PC-3 (cell line): Measurements from ENCODE around the gene MAPKAP1. TPM values are rescaled to one million over a fixed set of nuclear protein-coding genes. Genes with fewer than 3 reads are reported as not detected.

Source experiments
- ATAC-seq: fragments of 200-7000 bp; cut with Tn5 transposase; 2 replicates; pipeline ENCODE4 v1.9.1; 2020; ENCODE audit warnings: mild to moderate bottlenecking, moderate library complexity
- BruUV-seq: library from RNA; stranded (reverse); fragments of 400-500 nt; replicated peaks from 2 replicates; lab custom pipeline; 2021; lab: Mats Ljungman, UMichigan
- CTCF ChIA-PET: fragments of 300-600 bp; sonication (Branson Sonifier 250); formaldehyde crosslinking; loops from one replicate; lab custom pipeline; 2022; ENCODE audit warnings: antibody characterized with exemption; lab: Charles Lee
- POLR2A ChIA-PET: fragments of 300-600 bp; sonication (Branson Sonifier 250); formaldehyde crosslinking; loops from one replicate; lab custom pipeline; 2022; ENCODE audit warnings: antibody characterized with exemption; ENCODE audit not compliant: unreplicated experiment; lab: Charles Lee
- DNase-seq: peaks from one replicate; pipeline ENCODE4 v3.0.0-alpha.2; 2015
- H2AFZ ChIP-seq: fragments of 300-600 bp; sonication (generic); 2 replicates; pipeline ENCODE4 v1.6.0; 2016; ENCODE audit warnings: antibody characterized with exemption, low read length
- H3F3A ChIP-seq: fragments of 300-600 bp; sonication (generic); one replicate; pipeline ENCODE4 v1.6.0; 2017; ENCODE audit warnings: antibody characterized with exemption, low read length, control low read depth, mild to moderate bottlenecking; ENCODE audit not compliant: unreplicated experiment
- H3K27ac ChIP-seq: fragments of 300-600 bp; sonication (generic); 2 replicates; pipeline ENCODE4 v1.5.1; 2016; ENCODE audit warnings: mild to moderate bottlenecking, low read length
- H3K27me3 ChIP-seq: fragments of 300-600 bp; sonication (generic); 2 replicates; pipeline ENCODE4 v1.6.1; 2016; ENCODE audit warnings: low read length, mixed read lengths
- H3K36me3 ChIP-seq: fragments of 300-600 bp; sonication (generic); 2 replicates; pipeline ENCODE4 v1.6.1; 2016; ENCODE audit warnings: low read depth, mixed run types, low read length, mixed read lengths
- H3K4me1 ChIP-seq: fragments of 300-600 bp; sonication (generic); 2 replicates; pipeline ENCODE4 v1.5.1; 2016; ENCODE audit warnings: low read length; ENCODE audit not compliant: insufficient read depth
- H3K4me2 ChIP-seq: fragments of 300-600 bp; sonication (generic); 2 replicates; pipeline ENCODE4 v1.6.0; 2016; ENCODE audit warnings: low read length
- H3K4me3 ChIP-seq: fragments of 300-600 bp; sonication (generic); 2 replicates; pipeline ENCODE4 v1.5.1; 2016; ENCODE audit warnings: mild to moderate bottlenecking, low read length, mixed read lengths
- H3K79me2 ChIP-seq: fragments of 300-600 bp; sonication (generic); 2 replicates; pipeline ENCODE4 v1.6.1; 2017; ENCODE audit warnings: low read length, mixed read lengths
- H3K9ac ChIP-seq: fragments of 300-600 bp; sonication (generic); 2 replicates; pipeline ENCODE4 v1.6.0; 2016; ENCODE audit warnings: mild to moderate bottlenecking, low read length
- H3K9me2 ChIP-seq: fragments of 300-600 bp; sonication (generic); replicated peaks from 2 replicates; pipeline ENCODE4 v1.6.1; 2016; ENCODE audit warnings: mixed run types, low read length, mixed read lengths
- H3K9me3 ChIP-seq: fragments of 300-600 bp; sonication (generic); 2 replicates; pipeline ENCODE4 v1.6.1; 2016; ENCODE audit warnings: low read length, mixed read lengths
- H4K20me1 ChIP-seq: fragments of 300-600 bp; sonication (generic); 2 replicates; pipeline ENCODE4 v1.6.1; 2016; ENCODE audit warnings: low read length, mixed read lengths
- EZH2 ChIP-seq: fragments of 300-600 bp; sonication (generic); IDR thresholded peaks from one replicate; pipeline ENCODE4 v1.6.1; 2017; ENCODE audit warnings: antibody characterized with exemption, mild to moderate bottlenecking, low read length; ENCODE audit not compliant: unreplicated experiment
- EZH2phosphoT487 ChIP-seq: fragments of 300-600 bp; sonication (generic); IDR thresholded peaks from 2 replicates; pipeline ENCODE4 v1.6.1; 2018; ENCODE audit warnings: mild to moderate bottlenecking, antibody characterized with exemption, low read length, borderline replicate concordance
- intact Hi-C: fragments of 100-400 bp; cut with micrococcal nuclease; formaldehyde crosslinking; loops from 2 replicates; pipeline ENCODE4 v1.9.0; 2023
- total RNA-seq: library from RNA; depleted of rRNA; stranded (reverse); fragments of >200 nt; gene quantifications from 2 replicates; pipeline ENCODE4 v1.2.3, GENCODE V29; 2014
- TF ChIP-seq, protein P1 (sequence below): fragments of 300-600 bp; sonication (generic); conservative IDR thresholded peaks from 2 replicates; pipeline ENCODE4 v1.5.1; 2017; ENCODE audit warnings: antibody characterized with exemption, low read depth, mild to moderate bottlenecking, low read length

The MAPKAP1 gene
- total RNA-seq, 1 experiment from 2014 or later: 128 TPM

DNA sequence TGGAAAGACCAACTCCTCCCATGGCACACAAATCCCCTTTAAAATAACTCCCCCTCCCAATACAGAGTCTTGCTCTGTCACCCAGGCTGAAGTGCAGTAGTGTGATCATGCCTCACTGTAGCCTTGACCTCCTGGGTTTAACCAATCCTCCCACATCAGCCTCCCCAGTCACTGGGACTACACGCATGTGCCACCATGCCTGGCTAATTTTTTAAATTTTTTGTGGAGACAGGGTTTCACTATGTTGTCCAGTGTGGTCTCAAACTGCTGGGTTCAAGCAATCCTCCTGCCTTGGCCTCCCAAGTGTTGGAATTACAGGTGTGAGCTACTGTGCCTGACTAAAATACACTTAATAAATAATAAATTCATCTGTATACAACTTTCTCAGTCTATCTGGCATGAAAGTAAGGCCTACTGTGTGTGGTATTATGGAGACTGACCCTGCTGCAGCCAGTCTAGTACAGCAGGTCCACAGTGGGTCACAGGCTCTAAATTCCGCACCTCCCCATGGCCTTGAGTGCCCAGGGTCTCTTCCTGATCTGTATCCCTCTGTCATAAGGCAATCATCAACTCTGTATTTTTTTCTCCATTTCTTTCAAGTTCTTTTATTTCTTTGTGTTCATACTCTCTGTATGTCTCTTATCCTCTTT lies 169.4 kb downstream of the MAPKAP1 start:
- no peak for ATAC-seq

DNA sequence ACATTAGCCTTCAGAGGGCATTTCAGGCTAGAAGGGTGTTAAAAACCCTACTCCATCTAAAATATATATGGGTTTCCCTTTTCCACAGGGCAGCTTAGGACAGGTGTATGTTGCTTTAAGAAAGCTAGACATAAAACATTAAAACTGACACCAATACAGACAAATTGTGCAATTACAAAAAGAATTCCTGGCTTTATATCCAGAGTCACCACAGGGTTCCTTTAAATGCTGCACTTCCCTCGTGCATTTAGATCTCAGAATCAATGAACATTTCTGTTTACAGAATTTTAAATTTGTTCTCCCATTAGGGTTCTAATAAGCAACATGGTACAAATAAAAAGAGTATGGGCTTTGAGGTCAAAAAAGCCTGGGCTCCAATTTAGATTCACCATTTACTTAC lies 170.2 kb downstream of the MAPKAP1 start:
- ATAC-seq (no peak), DNase-seq (no peak)
- Histone ChIP-seq H3K4me3 (no peak overlapping the region), H3F3A (no peaks in the 10 kb centered on the region), H3K79me2 (peaks cover 10% of the 10 kb centered on the region), H3K4me2 (peak overlapping the region; percentile 72), H3K9ac (peak overlapping the region; percentile 48; the same call in 1 of the 2 replicates), H3K9me2 (no peaks in the 10 kb centered on the region), H3K27me3 (no peaks in the 10 kb centered on the region), H3K9me3 (no peaks in the 10 kb centered on the region), H3K36me3 (no peaks in the 10 kb centered on the region), H3K4me1 (peaks cover 67% of the 10 kb centered on the region), H2AFZ (no peak overlapping the region), H3K27ac (peak overlapping the region; percentile 85), H4K20me1 (no peaks in the 10 kb centered on the region)
- intact Hi-C loops: no loop called here
- BruUV-seq: no TSS peak
- TF ChIP-seq, protein P1, sequence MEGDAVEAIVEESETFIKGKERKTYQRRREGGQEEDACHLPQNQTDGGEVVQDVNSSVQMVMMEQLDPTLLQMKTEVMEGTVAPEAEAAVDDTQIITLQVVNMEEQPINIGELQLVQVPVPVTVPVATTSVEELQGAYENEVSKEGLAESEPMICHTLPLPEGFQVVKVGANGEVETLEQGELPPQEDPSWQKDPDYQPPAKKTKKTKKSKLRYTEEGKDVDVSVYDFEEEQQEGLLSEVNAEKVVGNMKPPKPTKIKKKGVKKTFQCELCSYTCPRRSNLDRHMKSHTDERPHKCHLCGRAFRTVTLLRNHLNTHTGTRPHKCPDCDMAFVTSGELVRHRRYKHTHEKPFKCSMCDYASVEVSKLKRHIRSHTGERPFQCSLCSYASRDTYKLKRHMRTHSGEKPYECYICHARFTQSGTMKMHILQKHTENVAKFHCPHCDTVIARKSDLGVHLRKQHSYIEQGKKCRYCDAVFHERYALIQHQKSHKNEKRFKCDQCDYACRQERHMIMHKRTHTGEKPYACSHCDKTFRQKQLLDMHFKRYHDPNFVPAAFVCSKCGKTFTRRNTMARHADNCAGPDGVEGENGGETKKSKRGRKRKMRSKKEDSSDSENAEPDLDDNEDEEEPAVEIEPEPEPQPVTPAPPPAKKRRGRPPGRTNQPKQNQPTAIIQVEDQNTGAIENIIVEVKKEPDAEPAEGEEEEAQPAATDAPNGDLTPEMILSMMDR: no peak
- TF ChIP-seq EZH2phosphoT487: no peak
- TF ChIP-seq EZH2: no peak
- ChIA-PET CTCF (no interaction called here), POLR2A (interaction anchor here (1.3 kb wide), 1 partner anchor 15 kb away, joined by 3 read pairs; no protein-coding TSS in a partner anchor)

More for the DNA sequence above, 169.4 kb downstream of the MAPKAP1 start:
- intact Hi-C loops: no loop called here
- Histone ChIP-seq H4K20me1 (no peaks in the 10 kb centered on the region), H2AFZ (no peak overlapping the region), H3K4me1 (peaks cover 63% of the 10 kb centered on the region), H3F3A (no peaks in the 10 kb centered on the region), H3K27me3 (no peaks in the 10 kb centered on the region), H3K9me3 (no peaks in the 10 kb centered on the region), H3K27ac (peak overlapping the region; percentile 85), H3K79me2 (peaks cover 10% of the 10 kb centered on the region), H3K9ac (peak overlapping the region; percentile 48), H3K4me3 (peak overlapping the region; percentile 22; the same call in 1 of the 2 replicates), H3K4me2 (peak overlapping the region; percentile 72), H3K36me3 (no peaks in the 10 kb centered on the region), H3K9me2 (no peaks in the 10 kb centered on the region)
- CTCF ChIA-PET: no interaction called here
- BruUV-seq: no TSS peak
- POLR2A ChIA-PET: no interaction called here
- no peak for TF ChIP-seq EZH2phosphoT487
- TF ChIP-seq EZH2: no peak
- TF ChIP-seq, protein P1: no peak
- DNase-seq: no peak
